NK-92 treated with Interleukin-12 subunit alpha and Interleukin-12 subunit beta, amount 100 ng/mL, for 24 hours (cell line): Measurements from ENCODE around the gene NDUFS7.
A peak's percentile ranks its signal among the peaks of the same experiment; 100 is the strongest.

ENCODE experiments used
- DNase-seq: peaks from one replicate; lab custom pipeline; 2025; lab: John Stamatoyannopoulos, UW

The NDUFS7 gene

DNA sequence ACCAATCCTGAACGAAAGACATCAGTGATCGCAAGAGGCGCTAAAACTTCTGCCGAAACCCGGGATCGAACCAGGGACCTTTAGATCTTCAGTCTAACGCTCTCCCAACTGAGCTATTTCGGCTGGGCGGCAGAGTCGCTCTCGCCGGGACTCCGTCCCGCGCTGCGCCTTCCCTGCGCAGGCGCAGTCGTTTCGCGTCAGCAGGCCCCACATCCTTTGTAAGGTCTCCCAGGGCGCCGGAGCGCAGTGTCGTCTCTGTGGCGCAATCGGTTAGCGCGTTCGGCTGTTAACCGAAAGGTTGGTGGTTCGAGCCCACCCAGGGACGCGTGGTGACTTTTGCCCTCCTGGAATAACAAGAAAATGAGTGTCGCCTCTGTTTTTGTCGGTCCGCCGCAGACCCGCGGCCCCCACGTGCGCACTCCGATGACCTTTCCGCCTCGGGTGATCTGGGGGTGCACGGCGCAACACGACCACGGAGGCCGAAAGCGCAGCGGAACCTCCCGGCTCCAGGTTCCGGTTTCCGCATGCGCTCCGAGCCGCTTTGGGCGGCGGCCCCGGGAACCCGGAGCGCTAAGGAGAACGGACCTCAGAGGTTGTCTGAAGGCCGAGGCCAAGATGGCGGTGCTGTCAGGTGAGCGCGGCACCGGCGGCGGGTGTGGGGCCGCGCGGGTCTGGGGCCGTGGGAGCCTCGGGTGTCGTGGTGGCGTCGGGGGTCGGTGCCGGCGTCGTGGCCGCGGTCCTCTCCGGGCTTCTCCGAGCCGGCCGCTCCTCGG, at the start of gene NDUFS7:
TSS of gene NDUFS7 (plus strand) at position 596 of the 773 bp plus-strand sequence. CDS start at position 616, 20 bp downstream.
- peak; percentile 91 for DNase-seq

DNA sequence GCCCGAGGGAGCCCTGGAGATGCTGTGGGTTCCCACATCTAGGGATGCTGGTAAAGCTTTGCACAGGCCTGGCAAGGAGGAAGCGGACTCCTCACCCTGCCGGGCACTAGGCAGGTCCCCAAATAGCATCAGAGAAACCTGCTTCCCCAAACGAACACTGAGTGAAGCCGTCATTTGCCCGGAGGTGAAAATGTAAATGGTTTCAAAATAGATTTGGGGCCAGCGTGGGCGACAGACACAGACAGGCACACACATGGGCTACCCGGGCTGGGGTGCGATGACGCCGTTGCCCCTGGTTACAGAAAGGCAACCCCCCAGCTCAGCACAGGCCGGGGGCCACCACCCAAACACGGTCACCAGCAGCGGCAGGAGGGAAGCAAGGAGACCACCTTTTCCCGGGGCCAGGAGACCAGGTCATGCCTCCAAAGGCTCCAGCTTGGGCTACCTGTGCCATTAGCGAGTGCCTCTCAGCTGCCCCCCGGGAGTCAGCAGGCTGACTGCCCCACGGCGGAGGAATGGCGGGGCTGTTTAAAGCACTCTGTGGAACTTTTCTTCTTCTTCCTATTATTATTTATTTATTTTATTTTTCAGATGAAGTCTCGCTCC, 47.5 kb upstream of the NDUFS7 start:
- DNase-seq: no peak

DNA sequence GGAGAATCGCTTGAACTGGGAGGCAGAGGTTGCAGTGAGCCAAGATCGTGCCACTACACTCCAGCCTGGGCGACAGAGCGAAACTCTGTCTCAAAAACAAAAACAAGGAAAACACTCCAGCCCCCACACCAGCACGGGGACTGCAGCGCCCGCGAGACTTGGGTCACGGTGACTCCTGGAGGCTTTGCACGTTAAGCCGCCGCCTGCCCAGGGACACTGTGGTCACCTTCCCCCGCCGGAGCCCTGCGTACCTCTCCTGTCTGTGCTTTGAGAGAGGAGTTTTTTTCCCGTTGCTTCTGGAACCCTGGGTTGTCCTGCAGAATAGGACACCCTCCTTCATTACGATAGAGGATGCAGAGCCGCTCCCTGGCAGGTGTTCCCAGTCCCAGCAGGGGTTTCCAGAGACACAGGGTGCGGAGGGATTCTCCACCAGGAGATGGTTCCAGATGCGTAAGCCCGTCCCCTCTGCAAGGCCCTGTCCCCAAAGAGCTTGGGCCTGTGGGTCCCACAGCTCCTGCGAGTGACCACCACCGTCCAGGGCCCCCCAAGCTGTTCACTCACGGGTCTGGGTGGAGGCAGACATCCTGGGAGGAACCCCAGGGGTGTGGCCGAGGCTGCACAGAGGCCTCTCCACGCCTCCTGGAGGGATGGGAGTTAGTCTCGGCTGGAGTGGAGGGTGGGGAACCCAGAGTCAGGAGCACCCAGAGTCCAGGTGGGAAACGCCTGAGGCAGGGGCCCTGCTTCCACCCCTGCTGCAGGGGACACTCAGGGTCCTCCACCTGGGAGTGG, 42.8 kb upstream of the NDUFS7 start:
- no peak for DNase-seq

DNA sequence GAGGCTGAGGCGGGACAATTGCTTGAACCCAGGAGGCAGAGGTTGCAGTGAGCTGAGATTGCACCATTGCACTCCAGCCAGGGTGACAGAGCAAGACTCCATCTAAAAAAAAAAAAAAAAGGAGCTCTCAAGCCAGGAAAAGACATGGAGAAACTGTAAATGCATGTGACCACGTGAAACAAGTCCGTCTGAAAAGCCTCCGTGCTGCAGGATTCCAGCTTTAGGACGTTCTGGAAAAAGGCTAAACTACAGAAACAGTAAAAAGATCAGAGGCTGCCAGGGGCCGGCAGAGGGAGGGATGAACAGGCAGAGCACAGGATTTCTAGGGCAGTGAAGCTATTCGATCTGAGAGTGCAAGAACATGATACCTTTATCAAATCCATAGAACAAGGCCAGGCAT, 40.7 kb upstream of the NDUFS7 start:
- DNase-seq: no peak

DNA sequence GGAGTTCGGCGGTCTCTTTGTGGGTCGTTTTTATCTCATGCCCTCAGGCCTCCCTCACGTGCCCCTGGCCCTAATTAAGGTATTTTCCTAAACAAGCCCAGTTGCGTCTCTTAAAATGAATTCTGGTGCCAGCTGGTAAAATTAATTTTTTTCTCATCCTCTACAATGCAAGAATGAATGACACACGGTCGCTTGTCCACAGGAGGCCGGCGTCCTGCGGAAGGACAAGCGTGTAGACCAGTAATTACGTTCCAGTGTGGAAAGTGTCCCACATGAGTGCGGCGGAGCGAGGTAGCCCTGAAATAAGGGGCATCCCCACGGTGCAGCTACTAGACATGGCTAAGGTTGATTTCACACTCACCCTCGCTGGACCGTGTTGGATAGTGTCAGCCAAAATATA, 34.5 kb upstream of the NDUFS7 start:
- no peak for DNase-seq

DNA sequence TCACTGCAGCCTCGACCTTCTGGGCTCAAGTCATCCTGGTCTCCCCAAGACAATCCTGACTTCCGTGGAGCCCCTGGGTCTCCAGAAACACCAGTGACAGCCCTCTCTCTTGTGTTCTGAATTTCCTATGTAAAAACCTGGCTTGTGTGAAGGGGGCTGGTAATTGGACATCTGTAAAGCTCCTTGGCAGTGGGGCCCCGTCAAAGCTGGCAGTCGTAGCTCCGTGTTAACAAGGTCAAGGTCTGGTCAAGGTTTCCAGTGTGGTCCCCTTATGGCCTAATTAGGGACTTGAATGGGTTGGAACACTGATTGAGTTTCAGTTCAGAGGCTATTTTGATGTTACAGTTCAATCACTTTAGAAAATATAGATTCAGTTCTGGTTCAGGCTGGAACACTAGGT, 32.8 kb upstream of the NDUFS7 start:
- no peak for DNase-seq

DNA sequence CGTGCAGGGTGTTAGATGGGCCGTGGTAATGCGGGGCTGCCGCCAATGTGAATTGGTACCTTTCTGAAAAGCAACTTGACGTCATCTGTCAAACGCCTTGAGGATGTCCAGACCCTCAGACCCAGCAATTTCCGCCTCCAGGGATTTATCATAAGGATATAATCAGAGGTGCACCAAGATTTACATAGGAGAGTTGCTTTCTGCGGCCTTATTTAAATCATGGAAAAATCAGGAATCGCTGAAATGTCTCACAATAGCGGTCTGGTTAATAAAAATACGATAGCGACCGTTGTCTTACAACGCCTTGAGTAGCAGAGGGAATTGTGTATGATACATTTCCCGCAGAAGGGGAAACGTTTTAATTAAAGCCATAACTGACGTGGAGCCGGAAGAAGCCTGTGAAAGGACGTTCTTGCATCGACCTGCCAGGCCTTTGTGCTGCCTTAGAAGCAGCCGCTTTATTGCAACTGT, 32.3 kb upstream of the NDUFS7 start:
- DNase-seq: no peak

DNA sequence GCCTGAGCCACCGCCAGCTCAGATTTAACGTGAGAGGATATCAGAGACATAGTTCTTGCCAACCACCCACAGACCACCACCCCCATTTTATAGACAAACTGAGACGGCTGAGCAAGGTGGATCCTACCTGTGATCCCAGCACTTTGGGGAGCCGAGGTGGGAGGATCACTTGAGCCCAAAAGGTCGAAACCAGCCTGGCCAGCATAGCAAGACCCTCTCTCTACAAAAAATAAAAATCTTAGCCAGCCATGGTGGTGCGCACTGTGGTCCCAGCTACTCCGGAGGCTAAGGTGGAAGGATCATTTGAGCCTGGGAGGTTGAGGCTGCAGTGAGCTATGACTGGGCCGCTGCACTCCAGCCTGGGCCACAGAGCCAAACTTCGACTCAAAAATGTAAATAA, 30.6 kb upstream of the NDUFS7 start:
- DNase-seq: no peak

DNA sequence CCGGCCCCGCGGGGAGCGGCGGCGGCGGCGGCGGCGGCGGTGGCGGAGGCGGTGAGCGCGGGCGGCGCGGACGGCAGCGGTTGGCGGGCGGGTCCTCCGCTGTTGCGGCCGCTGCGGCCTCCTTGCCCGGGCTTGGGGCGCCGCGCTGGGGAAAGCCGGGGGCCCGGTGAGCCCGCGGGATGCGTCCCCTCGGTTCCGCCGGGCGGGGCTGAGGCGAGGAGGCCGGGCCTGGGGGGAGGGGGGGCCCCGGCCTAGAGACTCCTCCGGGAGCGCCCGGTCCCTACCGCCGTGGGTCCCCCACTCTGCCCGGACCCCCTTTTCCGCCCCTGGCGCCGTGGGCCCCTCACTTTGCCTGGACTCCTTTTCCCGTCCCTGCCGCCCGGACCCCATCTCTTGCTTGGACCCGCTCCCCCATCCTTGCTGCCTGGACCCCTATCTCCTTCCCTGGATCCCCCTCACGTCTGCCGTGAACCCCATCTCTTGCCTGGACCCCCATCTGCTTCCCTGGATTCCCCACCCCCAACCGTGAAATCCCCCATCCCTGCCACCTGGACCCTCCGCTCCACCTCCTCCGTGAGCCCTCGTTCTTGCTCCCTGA, 28.6 kb upstream of the NDUFS7 start:
- peak; percentile 52 for DNase-seq

DNA sequence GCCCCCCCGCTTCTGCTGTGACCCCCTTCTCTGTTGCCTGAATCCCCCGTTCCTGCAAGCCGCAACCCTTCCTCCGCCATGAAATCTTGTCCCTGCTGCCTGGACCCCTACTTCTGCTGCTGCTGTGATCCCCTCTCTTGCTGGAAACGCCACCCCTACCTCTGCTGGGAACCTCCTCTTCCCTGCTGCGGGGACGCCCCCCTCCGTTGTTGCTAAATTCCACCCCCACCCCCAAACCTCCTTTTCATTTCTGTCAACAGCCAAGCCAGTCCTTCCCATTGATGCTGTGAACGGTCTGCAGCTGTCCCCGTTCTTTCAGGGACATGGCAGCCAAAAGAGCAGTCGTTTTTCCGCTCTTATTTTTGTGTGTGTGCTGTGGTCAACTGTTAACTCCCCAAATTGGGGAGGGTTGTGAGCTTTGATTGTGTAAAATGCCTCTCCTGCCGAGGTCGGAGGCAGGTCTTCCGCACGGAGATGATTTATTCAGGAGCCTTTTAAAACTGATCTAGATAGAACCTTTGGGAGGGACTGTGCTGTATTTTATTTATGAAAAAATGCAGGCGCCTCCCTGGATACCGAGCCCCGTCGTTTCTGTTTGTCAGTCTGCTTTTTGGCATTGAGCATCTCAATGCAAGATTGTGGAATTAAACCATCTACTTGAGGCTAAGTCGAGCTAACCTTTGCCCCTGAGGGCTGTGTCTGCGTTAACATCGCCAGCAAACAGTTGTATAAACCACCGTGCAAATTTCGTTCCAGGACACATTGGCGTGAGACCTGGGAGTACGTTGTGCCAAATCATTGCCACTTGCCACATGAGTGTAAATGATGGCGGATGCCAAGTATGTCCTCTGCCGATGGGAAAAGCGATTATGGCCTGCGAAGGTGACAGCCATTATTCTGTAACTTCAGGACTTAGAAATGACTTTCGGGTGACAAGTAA, 27.9 kb upstream of the NDUFS7 start:
- DNase-seq: no peak

DNA sequence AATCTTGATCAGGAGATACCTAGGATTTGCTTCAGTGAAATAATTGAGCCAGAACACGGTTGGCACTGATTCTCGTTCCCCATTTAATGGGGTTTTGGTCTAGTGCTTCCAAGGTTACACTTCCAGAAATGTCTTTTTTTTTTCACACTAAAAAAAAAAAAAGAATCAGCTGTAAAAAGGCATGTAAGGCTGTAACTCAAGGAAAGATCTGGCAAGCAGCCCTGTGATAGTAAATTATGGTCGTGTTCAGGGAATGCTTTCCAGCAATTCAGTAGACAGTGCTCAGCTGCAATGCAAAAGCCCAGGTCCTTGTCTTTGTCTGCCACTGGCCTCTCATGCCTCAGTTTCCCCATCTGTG, 27.2 kb upstream of the NDUFS7 start:
- DNase-seq: no peak

DNA sequence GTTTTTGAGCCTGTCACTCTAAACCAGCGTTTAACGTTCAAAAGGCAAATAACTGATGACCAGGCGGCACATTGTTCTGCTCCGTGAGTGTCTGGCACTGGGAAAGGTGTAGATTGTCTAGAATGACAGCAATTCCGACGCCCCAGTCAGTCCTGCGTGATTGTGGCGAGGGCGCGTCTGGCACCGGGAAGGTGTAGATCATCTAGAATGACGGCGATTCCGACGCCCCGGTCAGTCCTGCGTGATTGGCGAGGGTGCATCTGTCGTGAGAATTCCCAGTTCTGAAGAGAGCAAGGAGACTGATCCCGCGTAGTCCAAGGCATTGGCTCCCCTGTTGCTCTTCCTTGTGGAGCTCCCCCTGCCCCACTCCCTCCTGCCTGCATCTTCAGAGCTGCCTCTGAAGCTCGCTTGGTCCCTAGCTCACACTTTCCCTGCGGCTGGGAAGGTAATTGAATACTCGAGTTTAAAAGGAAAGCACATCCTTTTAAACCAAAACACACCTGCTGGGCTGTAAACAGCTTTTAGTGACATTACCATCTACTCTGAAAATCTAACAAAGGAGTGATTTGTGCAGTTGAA, 26.1 kb upstream of the NDUFS7 start:
- DNase-seq: no peak

DNA sequence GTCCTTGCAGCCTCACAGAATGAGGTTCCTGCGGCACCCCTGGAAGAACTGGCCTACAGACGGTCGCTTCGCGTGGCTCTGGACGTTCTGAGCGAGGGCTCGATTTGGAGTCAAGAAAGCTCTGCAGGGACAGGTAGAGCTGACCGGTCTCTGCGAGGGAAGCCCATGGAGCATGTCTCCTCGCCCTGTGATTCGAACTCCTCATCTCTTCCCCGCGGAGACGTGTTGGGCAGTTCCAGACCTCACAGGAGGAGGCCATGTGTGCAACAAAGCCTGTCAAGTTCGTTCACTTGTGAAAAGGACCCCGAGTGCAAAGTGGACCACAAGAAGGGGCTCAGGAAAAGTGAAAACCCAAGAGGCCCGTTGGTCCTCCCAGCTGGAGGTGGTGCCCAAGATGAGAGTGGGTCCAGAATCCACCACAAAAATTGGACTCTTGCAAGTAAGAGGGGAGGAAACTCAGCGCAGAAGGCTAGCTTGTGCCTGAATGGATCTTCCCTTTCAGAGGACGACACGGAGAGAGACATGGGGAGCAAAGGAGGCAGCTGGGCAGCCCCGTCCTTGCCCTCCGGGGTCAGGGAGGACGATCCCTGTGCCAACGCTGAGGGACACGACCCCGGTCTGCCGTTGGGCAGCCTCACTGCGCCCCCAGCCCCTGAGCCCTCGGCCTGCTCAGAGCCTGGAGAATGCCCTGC, 23.4 kb upstream of the NDUFS7 start:
- no peak for DNase-seq

DNA sequence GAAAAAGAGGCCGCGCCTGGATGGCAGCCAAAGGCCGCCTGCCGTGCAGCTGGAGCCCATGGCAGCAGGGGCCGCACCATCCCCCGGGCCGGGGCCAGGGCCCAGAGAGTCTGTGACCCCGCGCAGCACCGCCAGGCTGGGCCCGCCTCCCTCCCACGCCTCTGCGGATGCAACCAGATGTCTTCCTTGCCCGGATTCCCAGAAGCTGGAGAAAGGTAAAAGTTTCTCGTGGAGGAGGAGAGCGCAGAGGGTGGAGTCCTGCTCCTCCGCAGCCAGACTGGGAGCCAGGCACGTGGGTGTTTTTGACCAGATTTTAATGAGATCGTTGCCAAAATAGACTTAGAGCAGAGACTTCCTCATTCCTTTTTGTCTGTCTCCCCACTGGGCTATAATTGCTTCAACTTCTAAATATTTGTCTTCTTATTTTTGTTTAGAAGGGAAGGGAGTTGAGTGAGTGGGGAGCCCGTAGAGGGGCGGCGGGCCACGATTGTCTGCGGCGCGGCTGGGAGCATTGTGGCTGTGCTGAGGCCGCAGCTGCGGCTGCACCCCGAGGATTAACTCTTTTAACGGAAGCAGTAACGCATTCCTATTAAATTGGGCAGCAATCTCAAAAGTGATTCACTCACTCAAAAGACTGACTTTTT, 22.8 kb upstream of the NDUFS7 start:
- DNase-seq: no peak

DNA sequence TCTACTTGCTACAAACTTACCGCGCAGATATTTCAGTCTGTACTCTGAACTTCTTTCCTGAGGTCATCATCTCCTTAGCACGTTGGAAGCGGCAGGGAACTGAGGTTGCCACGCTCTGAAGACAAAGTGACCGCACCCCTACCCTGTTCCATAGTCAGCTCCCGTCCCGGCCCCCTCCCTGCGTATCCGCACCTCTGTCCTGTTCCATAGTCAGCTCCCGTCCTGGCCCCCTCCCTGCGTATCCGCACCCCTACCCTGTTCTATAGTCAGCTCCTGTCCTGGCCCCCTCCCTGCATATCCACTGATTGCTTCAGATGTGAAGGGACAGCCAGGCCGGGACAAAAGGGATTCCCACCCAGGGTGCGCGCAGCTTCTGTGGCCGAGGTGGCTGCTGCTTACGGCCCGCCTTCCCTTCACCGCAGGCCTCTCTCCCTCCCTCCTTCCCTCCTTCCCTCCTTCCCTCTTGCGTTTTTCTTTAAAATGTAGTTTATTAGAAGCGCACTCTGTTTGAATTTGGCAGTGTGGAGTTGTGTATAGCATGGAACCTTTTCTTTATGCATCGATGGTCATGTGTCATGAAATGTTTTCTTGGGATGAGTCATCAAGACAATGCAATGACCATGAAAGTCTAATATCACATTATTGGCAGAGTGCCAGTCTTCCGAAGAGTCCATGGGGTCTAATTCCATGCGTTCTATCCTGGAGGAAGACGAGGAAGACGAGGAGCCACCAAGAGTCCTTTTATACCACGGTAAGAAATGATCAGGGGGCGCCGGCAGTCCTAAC, 21.9 kb upstream of the NDUFS7 start:
- no peak for DNase-seq

DNA sequence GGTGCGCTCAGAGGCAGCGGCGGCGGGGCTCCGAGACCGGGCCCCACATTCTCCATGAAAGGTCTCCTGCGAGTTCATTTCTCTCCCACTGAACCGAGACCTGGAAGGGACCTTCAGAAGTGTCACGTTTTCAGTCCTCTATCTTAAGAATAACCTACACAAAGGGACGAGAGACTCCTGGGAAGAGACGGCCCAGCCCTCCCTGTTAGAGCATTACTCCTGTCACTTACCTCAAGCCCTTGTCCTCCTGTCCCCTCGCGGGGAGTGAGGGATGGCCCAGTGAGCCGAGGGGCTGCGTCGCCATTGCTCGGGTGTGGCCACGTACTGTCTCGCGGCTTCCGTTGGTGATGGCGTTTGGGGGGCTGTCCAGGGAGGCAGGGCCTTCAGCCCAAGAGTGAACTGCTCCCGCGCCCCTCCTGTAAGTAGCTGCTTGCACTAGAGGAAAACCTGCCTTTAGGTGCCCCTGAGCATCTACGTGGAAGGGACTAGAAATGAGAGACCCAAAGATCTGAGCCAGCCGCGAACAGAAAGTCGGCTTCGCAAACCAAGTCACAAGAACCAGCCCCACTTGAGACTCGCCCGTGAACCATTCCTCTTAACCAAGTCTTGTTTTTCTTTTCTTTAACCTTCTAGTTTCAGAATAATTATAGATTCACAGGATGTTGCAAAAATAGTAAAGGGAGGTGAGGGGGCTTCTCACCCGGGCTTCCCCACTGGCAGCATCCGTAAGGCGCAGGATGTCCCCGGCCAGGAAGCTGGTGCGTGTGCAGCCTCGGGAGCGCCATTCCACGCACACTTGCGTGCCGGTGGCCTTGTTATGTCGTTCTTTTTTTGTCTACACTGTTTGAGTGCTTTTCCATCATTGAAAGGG, 21.1 kb upstream of the NDUFS7 start:
- no peak for DNase-seq

DNA sequence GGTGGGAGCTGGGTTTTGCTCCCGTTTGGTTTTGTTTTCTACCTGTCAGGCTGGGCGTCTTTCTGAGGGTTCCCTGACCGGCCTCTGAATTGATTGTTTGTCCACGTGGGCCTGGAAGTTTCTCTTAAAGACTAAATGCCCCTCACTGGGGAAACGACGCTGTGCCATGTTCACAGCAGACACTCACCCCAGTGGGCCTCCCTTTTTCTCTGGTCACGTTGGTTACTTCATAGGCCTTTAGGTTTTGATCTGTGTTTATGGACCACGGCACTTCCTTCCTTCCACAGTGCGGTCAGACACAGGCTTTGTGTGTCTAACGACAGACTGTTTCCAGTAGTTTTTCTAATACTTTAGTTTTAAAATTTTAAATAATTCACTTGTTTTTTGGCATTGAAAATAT, 20.1 kb upstream of the NDUFS7 start:
- DNase-seq: no peak

DNA sequence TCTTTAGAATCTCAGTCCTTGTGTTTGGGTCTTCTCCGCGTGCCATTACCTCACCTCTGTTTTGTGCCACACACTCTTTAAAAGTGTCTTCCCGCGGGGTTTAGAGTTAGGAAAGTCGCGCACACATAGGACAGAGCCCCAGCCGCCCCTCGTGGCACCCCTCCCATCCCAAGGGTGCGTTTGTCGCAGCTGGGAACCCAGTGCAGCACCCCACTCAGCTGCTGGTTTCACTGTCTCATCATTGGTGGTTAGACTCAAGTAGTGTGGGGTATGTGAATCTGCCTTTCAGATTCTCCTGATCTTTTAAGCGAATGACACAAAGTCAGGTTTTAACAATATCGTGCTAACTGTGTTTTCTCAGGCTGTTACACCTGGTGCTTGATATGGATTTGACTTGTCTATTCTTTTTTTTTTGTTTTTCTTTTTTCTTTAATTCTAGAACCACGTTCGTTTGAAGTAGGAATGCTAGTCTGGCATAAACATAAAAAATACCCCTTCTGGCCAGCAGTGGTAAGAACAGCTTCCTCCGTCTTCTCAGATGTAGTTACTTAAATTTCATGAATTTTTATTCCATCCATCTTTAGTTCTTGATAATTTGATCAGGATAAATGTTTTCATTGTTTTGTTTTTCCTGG, 19.5 kb upstream of the NDUFS7 start:
- no peak for DNase-seq
